Activated T-helper 1 cell treated with anti-CD3 and anti-CD28 coated beads, Interleukin-2, amount 50 U/mL, for 16 hours (primary cell): ENCODE measurements around the gene MVB12B.

ENCODE experiments used
- DNase-seq, 2 donors: peaks; one replicate each; pipeline ENCODE4 v3.0.0-alpha.2; 2020; ENCODE audit warnings: low read depth in 1 of 2, low spot score in 1 of 2

The MVB12B gene

DNA sequence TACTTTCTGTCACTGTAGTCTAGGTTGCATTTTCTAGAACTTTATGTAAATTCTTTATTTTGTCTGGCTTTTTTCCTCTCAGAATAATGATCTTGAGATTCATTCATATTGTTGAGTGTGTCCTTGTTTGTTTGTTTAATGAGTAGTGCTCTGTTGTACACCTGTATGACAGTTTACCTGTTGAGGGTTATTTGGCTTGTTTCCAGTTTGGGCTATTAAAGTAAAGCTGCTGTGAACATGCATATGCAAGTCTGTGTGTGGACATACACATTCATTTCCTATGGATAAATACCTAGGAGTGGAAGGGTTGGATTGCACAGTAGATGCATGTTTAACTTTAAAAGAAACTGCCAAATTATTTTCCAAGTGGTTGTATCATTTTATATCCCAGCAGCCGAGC lies 30.4 kb downstream of the MVB12B start:
- DNase-seq = no peak

- no peak for DNase-seq
Measured at GRCh38 chr9:126360073-126360472, 33.4 kb downstream of the MVB12B start.

DNA sequence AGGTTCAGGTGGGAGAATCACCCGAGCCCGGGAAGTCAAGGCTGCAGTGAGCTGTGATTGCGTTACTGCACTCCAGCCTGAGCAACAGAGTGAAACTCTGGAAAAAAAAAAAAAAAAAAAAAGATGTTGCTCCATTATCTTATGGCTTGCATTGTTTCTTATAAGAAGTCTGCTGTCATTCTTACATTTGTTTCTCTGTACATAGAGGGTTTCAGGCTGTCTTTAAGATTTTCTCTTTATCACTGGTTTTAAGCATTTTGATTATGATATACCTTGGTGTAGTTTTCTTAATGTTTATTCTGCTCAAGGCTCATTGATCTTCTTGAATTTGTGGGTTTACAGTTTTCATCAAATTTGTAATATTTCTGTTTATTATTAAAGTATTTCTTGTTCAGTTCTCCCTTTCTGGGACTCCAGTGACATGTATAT lies 35.2 kb downstream of the MVB12B start:
- no peak for DNase-seq

- DNase-seq = no peak
Measured at GRCh38 chr9:126363250-126363649, 36.6 kb downstream of the MVB12B start.

- no peak for DNase-seq
Measured at GRCh38 chr9:126363847-126364671, 37.4 kb downstream of the MVB12B start.

DNA sequence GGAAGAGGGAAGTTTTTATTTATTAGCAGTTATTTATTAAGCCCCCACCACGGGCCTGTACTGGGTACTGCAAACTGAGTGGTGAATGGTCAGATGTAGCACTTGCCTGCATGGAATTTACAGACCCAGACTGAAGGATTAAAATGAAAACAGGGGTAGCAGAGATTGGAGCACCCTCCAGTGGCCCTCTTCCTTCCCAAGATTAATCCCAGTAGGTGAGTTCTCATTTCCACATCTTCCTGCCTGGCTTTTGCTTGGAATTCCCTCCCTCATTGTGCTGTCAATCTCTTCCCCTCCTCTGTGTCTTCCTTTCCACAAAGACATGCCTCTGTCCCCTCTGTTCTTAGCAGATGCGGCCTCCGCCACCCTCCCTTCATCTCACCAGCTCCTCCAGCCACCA lies 39.2 kb downstream of the MVB12B start:
- no peak for DNase-seq

GRCh38 chr9:126366366-126367011 lies 39.9 kb downstream of the MVB12B start:
- DNase-seq = no peak

DNA sequence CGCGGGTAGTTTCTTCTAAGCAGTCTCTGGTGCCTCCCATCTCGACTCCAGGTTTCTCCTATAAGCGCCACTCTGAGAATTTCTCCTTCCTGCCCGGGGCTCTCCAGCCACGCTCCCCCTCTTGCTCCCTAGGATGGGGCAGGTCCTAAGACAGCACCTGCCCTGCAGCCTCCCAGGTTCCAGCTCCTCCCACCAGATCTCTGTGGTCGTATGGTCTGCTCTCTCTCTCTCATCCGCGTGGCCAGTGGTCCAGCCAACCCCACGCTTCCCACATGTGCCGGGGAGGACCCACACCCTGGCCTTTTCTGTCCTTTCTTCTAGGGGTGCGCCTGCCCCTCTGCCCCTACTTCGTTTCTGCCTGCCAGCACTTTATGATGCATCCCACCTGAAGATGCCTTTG lies 40.5 kb downstream of the MVB12B start:
- DNase-seq = no peak

DNA sequence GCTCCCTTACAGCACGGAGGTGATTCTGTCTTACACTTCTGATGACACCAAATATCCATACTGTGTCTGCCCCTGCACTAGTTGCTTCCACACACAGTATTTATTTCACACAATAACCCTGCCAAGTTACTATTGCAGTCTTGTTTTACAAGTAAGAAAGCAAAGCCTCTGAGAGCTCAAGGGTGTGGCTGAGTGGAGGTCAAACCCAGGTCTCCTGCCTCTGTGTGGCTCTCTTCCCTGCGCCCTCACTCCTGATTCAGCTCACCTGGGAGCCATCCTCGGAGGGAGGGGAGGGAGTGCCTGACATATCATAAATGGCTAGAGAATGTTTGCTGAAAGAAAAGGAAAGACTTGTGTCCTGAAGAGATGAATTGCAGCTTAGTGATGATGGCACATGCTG lies 41.0 kb downstream of the MVB12B start:
- no peak for DNase-seq

- no peak for DNase-seq
Measured at GRCh38 chr9:126368020-126368419, 41.4 kb downstream of the MVB12B start.

GRCh38 chr9:126371007-126371870 lies 44.6 kb downstream of the MVB12B start:
- DNase-seq = no peak

DNA sequence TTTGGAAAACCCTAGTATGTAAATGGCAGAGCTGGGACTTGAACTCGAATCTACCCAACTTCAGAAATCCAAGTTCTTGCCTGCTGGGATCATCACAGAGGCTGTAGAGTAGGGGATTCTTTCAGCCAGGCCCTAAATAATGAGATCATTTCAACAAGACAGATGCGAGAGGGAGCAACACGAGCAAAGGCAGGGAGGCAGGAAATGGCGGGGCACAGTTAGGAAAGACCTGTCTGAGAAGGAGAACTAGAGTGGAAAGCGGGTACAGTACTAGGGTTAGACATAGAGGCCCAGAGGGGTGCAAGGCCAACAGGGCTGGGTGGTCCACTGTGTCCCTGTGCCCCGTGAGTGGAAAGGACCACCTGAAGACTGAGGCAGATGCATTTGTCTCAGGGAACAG lies 46.1 kb downstream of the MVB12B start:
- no peak for DNase-seq

- DNase-seq = no peak
Measured at GRCh38 chr9:126373241-126373640, 46.6 kb downstream of the MVB12B start.

DNA sequence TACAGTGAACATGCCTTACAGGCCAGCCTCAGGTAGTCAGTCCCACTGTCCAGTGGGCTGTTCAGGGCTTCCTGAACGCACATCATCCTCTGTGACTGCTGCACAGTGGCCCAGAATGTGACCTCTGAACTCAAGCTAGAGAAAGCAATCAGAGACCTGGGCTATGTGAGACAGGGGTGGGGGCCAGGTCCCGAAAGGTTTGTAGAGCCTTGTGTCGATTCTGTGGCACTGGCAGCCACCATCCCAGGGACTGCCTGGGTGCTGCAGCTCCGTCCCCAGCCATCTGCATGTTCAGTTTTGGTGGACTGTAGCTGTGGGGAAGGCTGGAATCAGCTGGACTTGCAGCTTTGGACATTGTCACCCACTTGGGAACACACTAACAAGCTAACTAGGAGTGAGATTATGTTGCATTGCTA lies 47.7 kb downstream of the MVB12B start:
- DNase-seq = no peak

DNA sequence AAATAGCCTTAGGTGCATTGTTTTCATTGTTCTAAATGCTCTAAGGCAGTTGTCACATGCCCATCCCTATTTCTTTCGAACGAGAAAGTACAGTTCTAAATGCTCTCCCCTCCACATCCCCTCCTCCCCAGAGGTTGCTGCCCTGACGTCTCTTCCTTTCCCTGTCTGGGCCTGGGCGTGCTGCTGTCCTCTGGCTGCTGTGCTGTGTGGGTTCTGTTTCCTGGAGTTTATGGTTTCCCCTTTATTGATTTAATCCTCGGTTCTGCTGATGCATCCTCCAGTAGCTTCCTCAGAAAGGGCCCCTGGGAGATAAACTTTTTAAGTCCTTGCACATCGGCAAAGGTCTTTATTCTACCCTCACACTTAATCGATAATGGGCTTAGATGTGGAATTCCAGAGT lies 48.8 kb downstream of the MVB12B start:
- no peak for DNase-seq

DNA sequence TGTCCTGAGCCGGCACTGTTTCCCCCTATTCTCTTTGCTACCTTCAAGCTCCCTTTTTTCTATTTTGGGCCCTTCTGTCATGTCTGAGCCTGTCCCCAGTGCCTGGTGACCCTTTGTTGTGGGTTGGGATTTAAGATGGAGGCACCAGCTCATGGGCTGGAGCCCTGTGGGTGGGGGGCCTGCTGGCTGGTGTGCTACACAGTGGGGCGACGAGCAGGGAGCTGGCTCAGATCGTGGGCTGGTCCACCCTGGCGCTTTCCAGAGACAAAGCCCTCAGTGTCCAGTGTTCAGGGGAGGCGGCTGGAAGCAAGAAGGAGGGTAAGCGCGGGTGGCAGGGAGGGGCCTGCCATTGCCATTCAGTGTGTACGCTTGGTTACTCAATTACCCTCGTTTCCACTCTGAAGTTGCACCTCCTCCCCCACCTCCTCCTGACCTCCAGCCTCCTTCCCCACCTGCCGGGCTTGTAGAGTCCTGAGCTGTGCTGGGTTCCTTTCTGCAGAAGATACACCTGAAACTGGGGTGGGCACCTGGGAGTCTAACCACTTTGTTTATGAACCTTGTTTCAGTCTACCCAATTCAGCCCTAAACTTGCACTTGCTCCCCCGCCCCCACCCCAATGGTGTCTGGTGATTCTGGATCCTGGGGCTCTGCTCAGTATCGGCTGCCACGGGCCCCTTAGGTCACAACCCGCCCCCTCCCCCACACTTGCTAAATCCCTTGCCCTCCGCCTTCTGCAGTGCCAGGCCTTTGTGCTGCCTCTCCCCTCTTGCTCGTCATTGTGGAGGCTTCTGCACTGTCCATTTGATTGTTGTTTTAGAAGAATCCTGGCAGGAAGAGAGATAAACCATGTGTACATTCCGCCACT lies 49.9 kb downstream of the MVB12B start:
- no peak for DNase-seq

DNA sequence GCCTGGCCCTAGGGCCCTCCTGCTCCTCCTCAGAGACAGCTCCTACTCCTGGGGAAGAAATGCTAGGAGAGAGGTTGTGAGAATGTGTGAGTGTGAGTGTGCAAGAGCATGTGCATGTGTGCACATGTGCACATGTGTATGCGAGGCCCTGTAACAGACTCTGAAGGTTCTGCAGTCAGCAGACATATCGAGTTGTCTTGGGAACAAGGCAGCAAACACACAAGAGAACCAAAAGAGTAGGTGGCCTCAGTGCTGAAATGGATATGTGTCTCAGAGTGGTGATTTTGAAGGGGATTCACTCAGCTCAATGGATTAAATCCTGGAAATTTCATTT lies 50.5 kb downstream of the MVB12B start:
- DNase-seq = no peak

- DNase-seq = no peak
Measured at GRCh38 chr9:126377536-126377935, 50.9 kb downstream of the MVB12B start.

DNA sequence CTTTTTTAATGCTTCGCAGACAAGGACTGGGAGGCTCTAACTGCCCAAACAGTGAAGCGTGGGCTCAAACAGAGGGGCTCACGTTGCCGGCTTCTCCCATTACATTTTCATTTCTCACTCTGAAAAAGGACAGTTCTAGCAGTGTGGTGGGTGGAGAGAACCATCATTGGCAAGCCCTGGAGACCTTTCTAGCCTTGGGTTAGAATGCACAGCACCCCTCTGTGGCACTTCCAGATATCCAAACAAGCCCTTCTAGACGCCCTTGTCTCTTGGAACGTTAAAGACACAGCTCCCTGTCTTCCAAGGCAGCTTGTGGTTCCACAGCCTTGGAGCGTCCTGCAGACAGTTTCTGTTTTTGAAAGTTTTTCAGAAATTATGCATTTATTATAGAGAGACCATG lies 52.1 kb downstream of the MVB12B start:
- no peak for DNase-seq

DNA sequence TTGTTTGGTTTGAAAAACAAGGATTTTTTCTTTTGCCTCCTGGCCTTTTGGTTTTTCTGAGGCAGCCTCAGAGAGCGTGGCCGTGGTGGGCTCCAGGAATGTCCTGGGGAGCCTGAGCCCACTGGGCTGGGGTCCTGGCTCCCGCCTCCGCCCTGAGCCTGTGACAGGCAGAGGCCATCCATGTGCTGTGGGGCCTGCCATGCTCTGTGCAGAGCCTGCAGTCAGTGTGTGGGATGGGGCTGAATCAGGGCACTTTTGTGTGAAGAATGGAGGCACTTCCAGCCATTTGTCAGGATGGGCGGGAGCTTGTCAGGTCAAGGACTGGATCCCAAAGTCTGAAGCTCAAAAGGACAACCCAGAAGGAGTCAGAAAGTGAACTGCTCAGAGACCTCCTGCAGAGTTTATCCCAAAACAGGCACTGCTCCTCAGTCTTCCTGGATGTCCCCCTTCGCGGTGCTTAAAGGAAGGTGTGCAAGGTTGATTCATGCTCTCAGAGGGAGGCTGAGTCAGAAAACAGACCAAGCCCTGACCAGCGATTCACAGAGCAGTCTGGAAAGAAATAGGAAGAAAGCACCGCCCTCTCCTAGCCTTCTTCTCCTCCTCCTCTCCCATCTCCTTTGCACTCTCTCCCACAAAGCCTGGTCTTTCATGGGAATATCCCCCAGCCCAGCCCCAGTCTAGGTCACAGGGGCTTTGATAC lies 53.2 kb downstream of the MVB12B start:
- DNase-seq = no peak
